HG03060 (cell line): ENCODE data around the gene CHRNB2.

ENCODE experiments used
- ATAC-seq: cut with Tn5 transposase; IDR thresholded peaks from one replicate; pipeline ENCODE4 v1.9.1; 2021; ENCODE audit warnings: low read depth, moderate number of reproducible peaks; ENCODE audit not compliant: unreplicated experiment

Gene CHRNB2

DNA sequence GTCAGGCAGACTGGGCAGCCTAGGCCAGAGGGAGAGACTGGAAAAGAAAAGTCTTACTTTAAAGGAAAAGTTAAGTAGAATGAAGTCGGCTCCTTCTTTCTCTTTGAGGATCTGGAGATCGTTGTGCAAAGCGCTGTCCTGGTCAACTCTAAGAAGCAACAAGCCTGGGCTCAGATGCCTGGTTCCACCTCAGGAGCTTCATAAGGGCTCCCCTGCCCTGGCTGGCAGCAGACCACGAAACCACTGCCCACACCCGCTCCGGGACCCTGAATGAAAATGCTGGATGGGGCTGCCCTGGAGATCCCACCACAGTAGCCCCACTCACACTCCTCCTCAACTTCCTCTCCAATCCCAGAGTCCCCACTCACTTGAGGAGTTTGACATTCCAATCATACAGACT lies 15.5 kb upstream of the CHRNB2 start:
- no peak for ATAC-seq

GRCh38 chr1:154553056-154554030 lies 14.2 kb upstream of the CHRNB2 start:
- ATAC-seq: no peak

GRCh38 chr1:154556422-154556821 lies 11.2 kb upstream of the CHRNB2 start:
- no peak for ATAC-seq

DNA sequence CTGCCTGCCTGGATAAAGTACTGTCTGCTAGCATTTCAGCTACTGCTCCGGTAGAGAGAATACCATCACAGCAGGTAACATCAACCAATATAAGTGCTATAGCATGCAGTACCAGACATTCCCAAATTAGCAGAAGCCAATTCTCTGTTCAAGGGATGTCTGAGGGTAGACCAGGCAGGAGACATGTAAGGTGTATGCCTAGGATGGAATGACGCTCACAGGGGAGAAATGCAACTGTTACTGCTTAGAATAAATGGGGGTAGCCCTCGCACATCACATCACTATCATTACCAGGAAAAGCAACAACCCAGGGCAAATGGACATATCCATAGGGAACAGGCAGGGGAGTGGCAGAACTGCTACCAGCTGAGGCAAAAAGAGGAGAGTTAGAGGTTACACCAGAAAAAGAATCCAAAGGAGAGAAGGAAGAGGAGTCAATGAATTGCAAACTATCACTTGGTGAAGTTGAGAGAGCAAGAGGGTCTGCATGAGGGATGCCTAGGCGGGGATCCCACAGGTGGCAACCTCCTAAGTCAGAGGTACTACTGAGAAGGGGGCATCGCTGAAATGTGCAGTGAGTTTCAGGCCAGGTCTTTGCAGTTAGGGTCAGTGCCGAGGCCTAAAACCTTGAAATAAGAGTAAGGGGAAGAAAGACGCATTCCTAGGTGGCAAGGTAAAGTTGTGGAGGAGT lies 10.2 kb upstream of the CHRNB2 start:
- no peak for ATAC-seq

DNA sequence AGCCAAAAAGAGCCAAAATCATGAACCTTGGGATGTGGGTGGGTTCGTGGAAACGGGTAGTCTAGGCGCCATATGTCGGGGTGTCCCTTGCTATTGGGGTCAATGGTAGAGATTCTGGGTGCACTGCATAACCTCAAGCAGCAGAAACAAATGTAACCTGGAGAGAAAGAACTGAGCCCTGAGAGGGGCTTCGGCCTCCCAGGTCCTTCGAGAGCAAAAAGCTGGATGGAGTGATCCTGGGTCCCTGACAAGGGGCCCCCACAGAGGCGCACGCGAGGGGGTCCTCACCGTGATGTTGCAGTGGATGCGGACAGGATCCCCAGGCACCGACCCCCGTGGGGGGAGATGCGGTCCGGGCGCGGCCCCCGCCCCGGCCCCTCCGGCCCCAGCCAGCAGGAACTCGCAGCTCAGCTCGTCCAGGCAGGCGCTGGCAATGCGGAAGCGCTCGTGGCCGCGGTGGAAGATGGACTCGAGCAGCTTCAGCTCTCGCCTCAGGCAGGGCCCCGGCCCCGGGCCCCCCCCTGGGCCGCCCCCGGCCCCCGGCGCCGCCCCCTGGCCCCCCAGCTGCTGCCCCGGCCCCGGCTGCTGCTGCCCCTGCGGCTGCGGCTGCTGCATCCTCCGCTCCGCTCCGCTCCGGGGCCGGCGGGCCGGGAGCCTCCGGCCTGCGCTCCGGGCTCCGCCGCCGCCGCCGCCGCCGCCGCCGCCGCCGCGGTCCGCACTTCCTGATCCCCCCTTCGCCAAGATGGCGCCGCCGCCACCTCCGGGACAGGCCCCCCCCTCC lies 9.4 kb upstream of the CHRNB2 start, which contains the start of gene UBE2Q1:
Gene UBE2Q1, minus strand, starts transcription at position 724 of the 781 bp plus-strand sequence. Its CDS starts 109 bp downstream, at position 615.
- no peak for ATAC-seq

DNA sequence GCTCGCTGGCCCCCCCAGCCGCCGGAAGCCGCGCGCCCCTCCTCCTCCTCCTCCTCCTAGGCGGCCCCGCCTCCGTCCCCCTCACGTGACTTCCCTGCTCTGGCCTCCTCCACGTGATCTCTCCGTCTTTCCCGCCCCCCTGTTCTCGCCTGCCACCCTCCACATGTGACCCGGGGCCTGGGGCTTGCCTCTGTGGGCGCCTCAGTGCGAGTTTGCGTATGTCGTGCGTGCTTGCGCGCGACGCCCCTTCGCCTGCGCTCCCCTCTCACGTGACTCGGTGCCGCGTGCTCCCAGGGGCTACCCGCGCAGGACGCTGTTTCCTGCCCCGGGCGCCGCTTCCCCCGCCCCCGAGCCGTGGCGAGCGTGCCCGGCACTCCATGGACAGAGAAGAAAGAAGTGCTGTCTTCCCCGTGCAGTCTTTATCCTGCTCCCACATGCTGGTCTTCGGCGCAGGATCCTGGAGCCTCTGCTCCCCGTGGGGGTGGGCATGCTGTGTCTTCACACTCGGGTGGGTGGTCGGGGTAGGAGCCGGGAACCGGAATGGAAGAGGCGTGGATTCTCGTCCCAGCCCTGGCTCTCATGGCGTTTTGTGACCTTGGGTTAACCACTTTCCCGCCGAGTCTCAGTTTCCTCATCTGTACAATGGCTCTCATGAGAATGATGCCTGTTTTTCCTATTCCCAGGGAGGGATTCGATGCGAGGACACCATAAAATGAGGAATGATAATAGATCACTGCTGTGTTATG lies 8.7 kb upstream of the CHRNB2 start:
- ATAC-seq: peak; percentile 77

GRCh38 chr1:154559466-154560044 lies 8.0 kb upstream of the CHRNB2 start:
- peak; percentile 46 for ATAC-seq

DNA sequence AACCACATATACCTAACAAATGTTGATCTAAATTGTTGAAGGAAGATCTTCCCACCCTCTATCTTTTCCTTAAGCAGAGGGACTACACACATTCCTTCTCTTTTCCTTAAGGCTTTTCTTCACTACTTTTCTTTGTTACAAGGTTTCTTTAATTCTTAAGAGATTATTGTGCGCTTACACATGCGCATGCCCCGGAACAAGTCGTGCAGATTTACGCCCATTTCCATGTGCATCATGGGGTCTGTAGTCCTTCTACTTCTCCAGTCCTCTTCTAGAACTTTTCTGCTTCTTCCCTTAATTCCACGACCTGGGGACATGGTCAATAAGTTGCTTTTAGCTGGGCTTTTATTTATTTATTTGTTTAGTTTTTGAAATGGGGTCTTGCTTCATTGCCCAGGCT lies 1.7 kb upstream of the CHRNB2 start:
- ATAC-seq: no peak

DNA sequence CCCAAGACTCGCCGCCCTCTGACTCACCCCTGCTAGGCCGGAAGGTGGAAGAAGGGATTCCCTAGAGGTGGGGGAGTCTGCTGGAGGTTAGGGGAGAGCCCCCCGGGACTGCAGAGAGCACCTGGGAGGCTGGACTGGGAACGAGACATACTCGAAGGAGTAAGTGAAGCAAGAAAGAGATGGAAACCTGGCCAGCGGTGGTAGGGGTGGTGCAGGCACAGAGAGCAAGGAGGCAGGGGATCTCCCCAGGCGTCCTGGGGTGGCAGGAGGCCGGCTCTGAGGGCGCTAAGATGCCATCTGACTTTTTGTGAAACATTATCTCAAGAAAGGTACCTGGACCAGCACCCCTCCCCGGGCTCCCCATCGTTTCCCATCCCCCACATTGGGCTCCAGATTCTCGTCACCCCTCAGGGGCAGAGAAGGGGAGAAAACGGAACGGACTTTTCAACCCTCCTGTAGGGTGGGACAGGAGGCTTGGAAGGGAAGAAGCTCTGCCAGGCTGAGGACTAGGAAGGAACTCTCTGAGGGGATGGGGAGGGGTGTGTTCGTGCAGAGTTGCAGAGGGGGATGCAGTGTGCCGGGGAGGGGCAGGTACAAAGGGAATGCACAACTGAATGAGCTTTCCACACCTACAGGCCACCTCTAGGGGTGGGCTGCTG lies 708 bp downstream of the CHRNB2 start:
- ATAC-seq: no peak

DNA sequence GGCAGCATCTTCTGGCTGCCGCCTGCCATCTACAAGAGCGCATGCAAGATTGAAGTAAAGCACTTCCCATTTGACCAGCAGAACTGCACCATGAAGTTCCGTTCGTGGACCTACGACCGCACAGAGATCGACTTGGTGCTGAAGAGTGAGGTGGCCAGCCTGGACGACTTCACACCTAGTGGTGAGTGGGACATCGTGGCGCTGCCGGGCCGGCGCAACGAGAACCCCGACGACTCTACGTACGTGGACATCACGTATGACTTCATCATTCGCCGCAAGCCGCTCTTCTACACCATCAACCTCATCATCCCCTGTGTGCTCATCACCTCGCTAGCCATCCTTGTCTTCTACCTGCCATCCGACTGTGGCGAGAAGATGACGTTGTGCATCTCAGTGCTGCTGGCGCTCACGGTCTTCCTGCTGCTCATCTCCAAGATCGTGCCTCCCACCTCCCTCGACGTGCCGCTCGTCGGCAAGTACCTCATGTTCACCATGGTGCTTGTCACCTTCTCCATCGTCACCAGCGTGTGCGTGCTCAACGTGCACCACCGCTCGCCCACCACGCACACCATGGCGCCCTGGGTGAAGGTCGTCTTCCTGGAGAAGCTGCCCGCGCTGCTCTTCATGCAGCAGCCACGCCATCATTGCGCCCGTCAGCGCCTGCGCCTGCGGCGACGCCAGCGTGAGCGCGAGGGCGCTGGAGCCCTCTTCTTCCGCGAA lies 3.8 kb downstream of the CHRNB2 start:
- no peak for ATAC-seq

DNA sequence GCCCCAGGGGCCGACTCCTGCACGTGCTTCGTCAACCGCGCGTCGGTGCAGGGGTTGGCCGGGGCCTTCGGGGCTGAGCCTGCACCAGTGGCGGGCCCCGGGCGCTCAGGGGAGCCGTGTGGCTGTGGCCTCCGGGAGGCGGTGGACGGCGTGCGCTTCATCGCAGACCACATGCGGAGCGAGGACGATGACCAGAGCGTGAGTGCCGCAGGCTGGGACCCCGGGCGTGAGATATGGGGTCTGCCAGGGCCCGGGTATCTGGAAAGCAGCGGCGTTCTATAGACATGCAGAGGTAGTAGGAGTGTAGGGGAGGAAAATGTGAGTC lies 4.3 kb downstream of the CHRNB2 start:
- ATAC-seq: no peak

GRCh38 chr1:154572468-154573167 lies 5.0 kb downstream of the CHRNB2 start:
- no peak for ATAC-seq

GRCh38 chr1:154573168-154573510 lies 5.6 kb downstream of the CHRNB2 start:
- no peak for ATAC-seq

DNA sequence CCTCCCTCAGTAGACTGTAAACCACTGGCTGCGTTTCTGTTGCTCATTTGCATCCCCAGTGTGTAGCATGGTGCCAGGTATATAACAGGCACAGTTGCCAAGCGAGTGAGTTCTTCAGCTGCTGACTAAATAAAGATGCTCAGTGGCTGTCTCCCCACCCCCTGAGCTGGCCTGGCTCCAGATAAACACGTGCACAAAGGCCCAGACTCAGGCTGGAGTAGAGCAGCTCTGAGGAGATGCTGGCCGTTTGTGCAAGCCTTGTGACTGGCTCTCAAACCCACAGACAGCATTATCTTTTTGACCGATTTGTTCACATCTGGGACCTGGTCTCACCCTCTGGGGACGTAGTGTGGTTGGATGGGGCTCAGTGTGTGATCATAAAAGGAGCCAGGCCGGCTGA lies 7.1 kb downstream of the CHRNB2 start:
- ATAC-seq: no peak

DNA sequence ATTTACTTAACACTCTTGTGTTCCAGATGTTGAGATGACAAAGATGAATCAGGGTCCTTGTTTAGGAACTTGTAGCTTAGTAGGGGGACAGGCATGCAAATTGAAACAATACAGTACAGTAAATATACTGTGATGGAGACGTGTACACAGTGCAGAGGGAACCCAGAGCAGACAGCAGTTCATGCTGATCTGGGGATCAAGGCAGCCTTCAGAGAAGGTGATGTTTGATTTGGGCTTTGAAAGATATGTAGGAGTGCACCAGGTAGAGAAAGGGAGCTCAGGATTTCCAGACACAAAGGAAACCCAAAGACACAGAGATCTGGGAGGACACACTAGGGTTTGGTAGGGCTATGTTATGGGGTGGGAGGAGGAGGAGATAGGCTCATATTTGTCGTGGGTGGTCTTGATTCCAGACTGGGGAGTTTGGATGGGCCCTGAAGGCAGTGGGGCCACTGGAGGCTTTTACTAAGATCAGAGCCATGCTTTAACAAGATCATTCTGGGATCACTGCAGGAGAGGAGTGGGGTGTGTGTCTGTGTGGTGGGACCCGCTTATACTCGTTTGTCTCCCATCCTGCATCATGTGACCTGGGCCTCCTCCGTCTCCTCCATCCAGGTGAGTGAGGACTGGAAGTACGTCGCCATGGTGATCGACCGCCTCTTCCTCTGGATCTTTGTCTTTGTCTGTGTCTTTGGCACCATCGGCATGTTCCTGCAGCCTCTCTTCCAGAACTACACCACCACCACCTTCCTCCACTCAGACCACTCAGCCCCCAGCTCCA lies 7.8 kb downstream of the CHRNB2 start:
- ATAC-seq: no peak

GRCh38 chr1:154575951-154576566 lies 8.5 kb downstream of the CHRNB2 start:
- no peak for ATAC-seq
